Mesothelial cell of epicardium (in vitro differentiated cells): ENCODE results near the gene IGF1R. TPM values are rescaled to one million over a fixed set of nuclear protein-coding genes. Genes with fewer than 3 reads are reported as not detected.

ENCODE experiments used
- DNase-seq, 2 experiments: peaks; one replicate each; pipeline ENCODE4 v3.0.0; 2021; ENCODE audit warnings: low spot score in 2 of 2; ENCODE audit not compliant: unreplicated experiment in 2 of 2
- H3K27ac Mint-ChIP-seq: 2 replicates; pipeline ENCODE4 v1.8.0; 2021; ENCODE audit warnings: mixed read lengths
- H3K27me3 Mint-ChIP-seq: 2 replicates; pipeline ENCODE4 v1.8.0; 2021; ENCODE audit warnings: low read depth, mixed read lengths
- H3K36me3 Mint-ChIP-seq: 2 replicates; pipeline ENCODE4 v1.8.0; 2021; ENCODE audit warnings: mixed read lengths
- H3K4me1 Mint-ChIP-seq: 2 replicates; pipeline ENCODE4 v1.8.0; 2021; ENCODE audit warnings: mixed read lengths
- H3K4me3 Mint-ChIP-seq: 2 replicates; pipeline ENCODE4 v1.8.0; 2021; ENCODE audit warnings: mild to moderate bottlenecking, moderate library complexity, mixed read lengths
- H3K9me3 Mint-ChIP-seq: 2 replicates; pipeline ENCODE4 v1.8.0; 2021; ENCODE audit warnings: mixed read lengths
- CTCF ChIP-seq: fragments of 200-600 bp; sonication (generic); IDR thresholded peaks from one replicate; pipeline ENCODE4 v1.5.0; 2021; ENCODE audit warnings: antibody characterized with exemption; ENCODE audit not compliant: unreplicated experiment
- total RNA-seq: library from RNA; stranded (reverse); gene quantifications from 3 replicates; pipeline ENCODE4 v1.2.1, GENCODE V29; 2021

Gene IGF1R
- total RNA-seq, 1 donor from 2014 or later = 113 TPM

DNA sequence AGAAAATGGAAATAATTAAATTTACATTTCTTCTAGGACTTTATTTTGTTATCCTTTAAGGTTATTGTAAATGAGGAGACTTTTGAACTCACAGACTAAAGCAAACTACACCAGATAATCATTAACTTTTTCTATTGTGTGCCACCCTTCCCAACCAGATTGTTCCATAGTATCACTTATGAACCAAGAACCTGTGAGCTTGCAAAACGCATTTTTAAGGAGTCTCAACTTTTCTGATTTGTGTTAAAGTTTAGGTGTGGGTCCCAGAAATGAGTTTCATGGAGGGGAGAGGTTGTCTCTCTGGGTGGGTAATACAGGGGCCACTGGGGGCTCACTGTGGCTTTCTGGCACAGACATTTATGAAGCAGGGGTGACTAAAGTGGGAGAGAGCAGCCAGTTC, 75.7 kb downstream of the IGF1R start:
- Mint-ChIP-seq H3K27ac (peak overlapping the region; percentile 83), H3K9me3 (no peaks in the 10 kb centered on the region), H3K36me3 (no peaks in the 10 kb centered on the region), H3K4me1 (peaks cover 80% of the 10 kb centered on the region), H3K27me3 (no peaks in the 10 kb centered on the region), H3K4me3 (no peak overlapping the region)
- no peak for TF ChIP-seq CTCF
- DNase-seq = no peak

DNA sequence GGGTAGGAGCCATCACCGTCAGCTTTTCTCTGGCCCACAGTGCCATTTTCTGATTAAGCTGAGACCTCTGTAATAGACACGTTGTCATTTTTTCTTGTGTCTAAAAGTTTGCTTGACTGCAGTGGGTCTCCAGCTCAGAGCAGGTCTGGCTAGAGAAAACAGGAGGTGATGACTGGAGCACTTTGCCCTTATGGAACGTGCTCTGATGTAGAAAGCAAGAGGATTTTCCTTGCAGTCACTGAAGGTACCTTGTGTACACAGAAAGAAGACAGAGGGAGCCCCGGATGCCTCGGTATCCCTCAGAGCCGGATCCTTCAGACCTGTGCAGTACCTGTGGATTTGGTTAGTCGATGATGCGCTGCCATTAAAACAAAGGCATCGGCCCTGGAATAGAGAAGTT, 76.2 kb downstream of the IGF1R start:
- Mint-ChIP-seq H3K4me1 (peaks cover 80% of the 10 kb centered on the region), H3K36me3 (no peaks in the 10 kb centered on the region), H3K9me3 (no peaks in the 10 kb centered on the region), H3K27me3 (no peaks in the 10 kb centered on the region), H3K27ac (peak overlapping the region; percentile 83), H3K4me3 (no peak overlapping the region)
- TF ChIP-seq CTCF = no peak
- no peak for DNase-seq

DNA sequence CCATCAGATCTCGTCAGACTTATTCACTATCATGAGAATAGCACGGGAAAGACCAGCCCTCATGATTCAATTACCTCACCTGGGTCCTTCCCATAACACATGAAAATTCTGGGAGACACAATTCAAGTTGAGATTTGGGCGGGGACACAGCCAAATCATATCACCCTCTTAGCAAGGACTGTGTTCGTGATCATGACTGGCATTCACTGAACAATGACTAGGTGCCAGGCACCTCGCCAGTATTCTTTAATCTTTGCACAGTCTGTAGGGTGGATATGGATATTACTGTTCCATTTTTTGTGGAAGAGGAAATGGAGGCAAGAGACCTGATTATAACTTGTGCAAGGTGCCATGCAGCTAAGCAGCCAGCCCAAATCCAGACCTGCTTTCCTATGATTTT, 77.5 kb downstream of the IGF1R start:
- H3K9me3 Mint-ChIP-seq = no peaks in the 10 kb centered on the region
- peak overlapping the region; percentile 100 for H3K27ac Mint-ChIP-seq
- H3K4me3 Mint-ChIP-seq = no peak overlapping the region
- peaks cover 77% of the 10 kb centered on the region for H3K4me1 Mint-ChIP-seq
- no peak for TF ChIP-seq CTCF
- H3K36me3 Mint-ChIP-seq = no peaks in the 10 kb centered on the region
- no peaks in the 10 kb centered on the region for H3K27me3 Mint-ChIP-seq
- DNase-seq = no peak

- no peaks in the 10 kb centered on the region for H3K27me3 Mint-ChIP-seq
- H3K27ac Mint-ChIP-seq = peak overlapping the region; percentile 100
- DNase-seq = peak; percentile 78 to 88
- H3K36me3 Mint-ChIP-seq = no peaks in the 10 kb centered on the region
- no peaks in the 10 kb centered on the region for H3K9me3 Mint-ChIP-seq
- H3K4me1 Mint-ChIP-seq = peaks cover 65% of the 10 kb centered on the region
- H3K4me3 Mint-ChIP-seq = peak overlapping the region; percentile 47
- no peak for TF ChIP-seq CTCF
Observed at GRCh38 chr15:98727115-98728040, 79.0 kb downstream of the IGF1R start.

- Mint-ChIP-seq H3K4me1 (peaks cover 56% of the 10 kb centered on the region), H3K9me3 (no peaks in the 10 kb centered on the region), H3K36me3 (no peaks in the 10 kb centered on the region), H3K27me3 (no peaks in the 10 kb centered on the region), H3K27ac (peak overlapping the region; percentile 100), H3K4me3 (peak overlapping the region; percentile 26)
- peak in 1 of 2 experiments; percentile 59 for DNase-seq
- no peak for TF ChIP-seq CTCF
Observed at GRCh38 chr15:98728082-98728810, 79.9 kb downstream of the IGF1R start.
